Neuron (in vitro differentiated cells): ENCODE measurements around the gene OPRM1.

ENCODE experiments used
- H2AFZ ChIP-seq: one replicate; pipeline ENCODE4 v1.6.1; 2013; ENCODE audit warnings: low read depth, mild to moderate bottlenecking, inconsistent platforms, low read length, moderate library complexity
- H3K27me3 ChIP-seq: one replicate; pipeline ENCODE4 v1.6.1; 2013; ENCODE audit warnings: low read length; ENCODE audit not compliant: insufficient read depth
- H3K36me3 ChIP-seq: one replicate; pipeline ENCODE4 v1.6.1; 2013; ENCODE audit warnings: low read length; ENCODE audit not compliant: insufficient read depth
- H3K4me1 ChIP-seq: one replicate; pipeline ENCODE4 v1.6.1; 2013; ENCODE audit warnings: low read length; ENCODE audit not compliant: insufficient read depth
- H3K4me3 ChIP-seq: 2 replicates; pipeline ENCODE4 v1.5.1; 2013; ENCODE audit warnings: mild to moderate bottlenecking, low read length, moderate library complexity
- H3K9me3 ChIP-seq: one replicate; pipeline ENCODE4 v1.6.1; 2013; ENCODE audit warnings: low read length

OPRM1 gene

DNA sequence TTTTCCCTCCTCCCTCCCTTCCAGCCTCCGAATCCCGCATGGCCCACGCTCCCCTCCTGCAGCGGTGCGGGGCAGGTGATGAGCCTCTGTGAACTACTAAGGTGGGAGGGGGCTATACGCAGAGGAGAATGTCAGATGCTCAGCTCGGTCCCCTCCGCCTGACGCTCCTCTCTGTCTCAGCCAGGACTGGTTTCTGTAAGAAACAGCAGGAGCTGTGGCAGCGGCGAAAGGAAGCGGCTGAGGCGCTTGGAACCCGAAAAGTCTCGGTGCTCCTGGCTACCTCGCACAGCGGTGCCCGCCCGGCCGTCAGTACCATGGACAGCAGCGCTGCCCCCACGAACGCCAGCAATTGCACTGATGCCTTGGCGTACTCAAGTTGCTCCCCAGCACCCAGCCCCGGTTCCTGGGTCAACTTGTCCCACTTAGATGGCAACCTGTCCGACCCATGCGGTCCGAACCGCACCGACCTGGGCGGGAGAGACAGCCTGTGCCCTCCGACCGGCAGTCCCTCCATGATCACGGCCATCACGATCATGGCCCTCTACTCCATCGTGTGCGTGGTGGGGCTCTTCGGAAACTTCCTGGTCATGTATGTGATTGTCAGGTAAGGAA lies at the start of gene OPRM1:
TSS of gene OPRM1 (plus strand) at position 10 of the 612 bp plus-strand sequence. CDS start at position 315, 305 bp downstream.
- no peak within 1 kb of the TSS for H2AFZ ChIP-seq
- H3K36me3 ChIP-seq: no peaks in the 10 kb centered on the region
- no peaks in the 10 kb centered on the region for H3K4me1 ChIP-seq
- peaks cover 9% of the 10 kb centered on the region for H3K27me3 ChIP-seq
- no peaks in the 10 kb centered on the region for H3K9me3 ChIP-seq
- H3K4me3 ChIP-seq: no peak within 1 kb of the TSS

DNA sequence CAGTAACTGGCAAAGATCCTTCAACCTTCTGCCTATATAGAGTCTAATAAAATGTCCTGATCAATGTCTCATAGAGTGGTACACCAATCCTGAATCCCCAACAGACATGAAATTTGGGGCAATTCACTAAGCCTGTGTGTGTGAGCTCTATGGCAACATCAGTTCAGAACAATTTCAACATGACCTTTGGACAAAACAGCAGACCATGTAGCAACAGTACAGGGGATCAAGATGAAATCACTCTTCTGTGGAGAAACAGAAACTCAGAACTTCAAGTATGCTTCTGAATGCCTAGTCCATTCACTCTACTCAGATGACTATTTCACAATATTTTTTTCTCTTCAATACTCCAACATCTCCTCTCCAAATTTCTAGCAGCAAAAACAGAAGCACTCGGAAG lies 49.1 kb upstream of the OPRM1 start:
- no peaks in the 10 kb centered on the region for H3K36me3 ChIP-seq
- no peak overlapping the region for H2AFZ ChIP-seq
- H3K9me3 ChIP-seq: no peaks in the 10 kb centered on the region
- H3K27me3 ChIP-seq: no peaks in the 10 kb centered on the region
- H3K4me3 ChIP-seq: no peak overlapping the region
- H3K4me1 ChIP-seq: no peaks in the 10 kb centered on the region

DNA sequence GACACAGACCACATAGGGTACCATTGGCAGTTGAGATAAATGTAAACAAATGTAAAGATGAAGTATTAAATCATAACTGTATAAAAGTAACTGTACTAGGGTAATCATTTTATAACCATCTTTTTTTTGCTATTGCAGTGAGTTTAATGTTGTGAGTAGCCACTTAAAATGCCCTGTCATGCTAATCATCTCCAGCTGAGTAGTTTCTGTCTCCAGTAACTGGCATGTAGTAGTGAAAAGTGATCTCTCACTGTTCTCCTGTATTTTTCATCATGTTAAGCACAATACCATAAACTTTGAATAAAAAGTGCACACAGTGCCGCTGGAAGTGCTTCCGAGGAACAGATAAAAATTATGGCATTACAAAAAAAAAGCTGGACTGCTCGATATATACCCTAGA lies 45.0 kb upstream of the OPRM1 start:
- no peak overlapping the region for H2AFZ ChIP-seq
- H3K4me3 ChIP-seq: no peak overlapping the region
- no peaks in the 10 kb centered on the region for H3K4me1 ChIP-seq
- H3K9me3 ChIP-seq: no peaks in the 10 kb centered on the region
- no peaks in the 10 kb centered on the region for H3K27me3 ChIP-seq
- no peaks in the 10 kb centered on the region for H3K36me3 ChIP-seq

- H3K9me3 ChIP-seq: no peaks in the 10 kb centered on the region
Observed at GRCh38 chr6:153994811-153995210, 44.2 kb upstream of the OPRM1 start.

DNA sequence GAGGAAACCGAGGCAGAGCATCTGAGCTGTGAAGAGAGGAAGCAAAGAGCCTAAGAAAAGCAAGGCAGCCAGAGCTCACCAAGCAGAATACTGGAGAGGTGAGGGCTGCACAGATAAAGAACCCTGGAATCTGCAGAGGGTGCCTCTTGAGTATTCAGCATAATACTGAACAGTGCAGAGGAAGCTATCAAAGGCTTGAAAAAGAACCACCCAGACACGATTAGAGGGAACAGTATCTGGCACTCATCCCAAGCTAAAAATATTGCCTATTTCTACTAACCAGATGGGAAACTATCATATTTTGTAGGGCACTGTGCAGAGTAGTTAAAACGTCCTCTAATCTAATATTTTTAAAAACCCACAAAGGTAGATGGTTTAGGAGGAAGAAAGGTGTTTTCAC lies 41.8 kb upstream of the OPRM1 start:
- Histone ChIP-seq H3K4me3 (no peak overlapping the region), H2AFZ (no peak overlapping the region), H3K4me1 (no peaks in the 10 kb centered on the region), H3K9me3 (no peaks in the 10 kb centered on the region), H3K27me3 (no peaks in the 10 kb centered on the region), H3K36me3 (no peaks in the 10 kb centered on the region)

More at GRCh38 chr6:153994811-153995210, 44.2 kb upstream of the OPRM1 start:
- H2AFZ ChIP-seq: no peak overlapping the region
- H3K4me1 ChIP-seq: no peaks in the 10 kb centered on the region
- H3K27me3 ChIP-seq: no peaks in the 10 kb centered on the region
- no peaks in the 10 kb centered on the region for H3K36me3 ChIP-seq
- H3K4me3 ChIP-seq: no peak overlapping the region

- no peaks in the 10 kb centered on the region for H3K4me1 ChIP-seq
- H3K4me3 ChIP-seq: no peak overlapping the region
- no peaks in the 10 kb centered on the region for H3K9me3 ChIP-seq
- no peaks in the 10 kb centered on the region for H3K27me3 ChIP-seq
- H2AFZ ChIP-seq: no peak overlapping the region
- no peaks in the 10 kb centered on the region for H3K36me3 ChIP-seq
Observed at GRCh38 chr6:154001494-154002285, 37.4 kb upstream of the OPRM1 start.

GRCh38 chr6:154002894-154003293 lies 36.1 kb upstream of the OPRM1 start:
- H3K9me3 ChIP-seq: no peaks in the 10 kb centered on the region
- no peaks in the 10 kb centered on the region for H3K36me3 ChIP-seq
- no peak overlapping the region for H3K4me3 ChIP-seq
- H3K27me3 ChIP-seq: no peaks in the 10 kb centered on the region
- H2AFZ ChIP-seq: no peak overlapping the region
- no peaks in the 10 kb centered on the region for H3K4me1 ChIP-seq

DNA sequence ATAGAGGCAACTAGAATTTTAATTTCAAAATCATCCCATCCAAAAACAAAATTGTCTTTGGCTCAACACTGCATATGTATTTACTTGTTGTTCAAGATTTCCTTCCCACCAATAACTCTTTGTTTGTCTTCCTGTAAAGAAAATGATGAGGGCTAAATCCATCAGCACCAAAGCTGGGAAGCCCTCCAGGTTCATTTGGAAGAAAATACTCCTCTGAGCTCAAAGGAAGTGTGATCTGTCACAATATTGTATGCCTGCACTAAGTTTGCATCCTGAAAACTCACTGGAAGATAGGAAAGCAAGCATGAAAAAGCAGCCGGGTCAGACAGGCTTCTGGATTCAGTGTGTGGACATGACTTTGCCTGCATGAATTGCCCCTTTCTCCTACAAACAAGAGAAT lies 28.7 kb upstream of the OPRM1 start:
- Histone ChIP-seq H3K4me3 (no peak overlapping the region), H2AFZ (no peak overlapping the region), H3K9me3 (no peaks in the 10 kb centered on the region), H3K36me3 (no peaks in the 10 kb centered on the region), H3K4me1 (no peaks in the 10 kb centered on the region), H3K27me3 (no peaks in the 10 kb centered on the region)

- H2AFZ ChIP-seq: no peak overlapping the region
- H3K36me3 ChIP-seq: no peaks in the 10 kb centered on the region
- H3K9me3 ChIP-seq: no peaks in the 10 kb centered on the region
- no peaks in the 10 kb centered on the region for H3K4me1 ChIP-seq
- no peaks in the 10 kb centered on the region for H3K27me3 ChIP-seq
- H3K4me3 ChIP-seq: no peak overlapping the region
Observed at GRCh38 chr6:154012852-154013251, 26.2 kb upstream of the OPRM1 start.

DNA sequence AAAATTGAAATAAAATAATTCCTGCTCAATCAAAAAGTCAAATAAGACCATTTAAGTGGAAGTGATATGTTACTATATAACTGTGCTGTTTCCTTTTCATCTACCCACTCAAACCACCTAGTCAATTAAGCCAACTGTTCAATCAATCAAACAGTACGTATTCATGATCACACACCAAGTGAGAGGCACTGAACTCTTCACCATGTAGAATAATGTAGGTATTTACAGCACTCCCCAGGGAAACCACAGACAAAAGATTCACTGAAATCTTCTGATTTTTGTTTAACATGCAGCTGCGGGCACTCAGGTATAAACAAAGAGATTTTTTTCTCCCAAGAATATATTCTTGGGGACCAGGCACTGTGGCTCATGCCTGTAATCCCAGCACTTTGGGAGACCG lies 21.3 kb upstream of the OPRM1 start:
- no peak overlapping the region for H3K4me3 ChIP-seq
- no peaks in the 10 kb centered on the region for H3K27me3 ChIP-seq
- H3K36me3 ChIP-seq: no peaks in the 10 kb centered on the region

DNA sequence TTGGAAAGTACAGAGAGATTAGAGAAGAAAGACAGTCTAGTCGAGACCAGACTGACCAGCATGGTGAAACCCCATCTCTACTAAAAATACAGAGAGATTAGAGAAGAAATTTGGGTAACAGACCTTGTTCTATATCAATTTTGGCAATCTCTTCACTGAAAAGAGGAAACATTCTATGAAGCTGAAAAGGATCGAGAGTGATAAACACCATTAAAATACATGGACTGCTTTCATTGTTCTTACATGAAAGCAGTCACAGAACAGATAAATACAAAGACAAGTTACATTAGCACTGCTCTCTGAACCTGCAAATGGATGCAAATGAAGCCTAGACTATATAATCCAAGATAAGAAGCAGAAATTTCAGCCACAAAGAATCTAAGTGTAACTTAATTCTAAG lies 8.4 kb upstream of the OPRM1 start:
- Histone ChIP-seq H2AFZ (no peak overlapping the region), H3K4me3 (no peak overlapping the region), H3K9me3 (no peaks in the 10 kb centered on the region), H3K36me3 (no peaks in the 10 kb centered on the region), H3K27me3 (no peaks in the 10 kb centered on the region), H3K4me1 (no peaks in the 10 kb centered on the region)

More for the DNA sequence above, 21.3 kb upstream of the OPRM1 start:
- no peaks in the 10 kb centered on the region for H3K4me1 ChIP-seq
- no peaks in the 10 kb centered on the region for H3K9me3 ChIP-seq
- H2AFZ ChIP-seq: no peak overlapping the region

DNA sequence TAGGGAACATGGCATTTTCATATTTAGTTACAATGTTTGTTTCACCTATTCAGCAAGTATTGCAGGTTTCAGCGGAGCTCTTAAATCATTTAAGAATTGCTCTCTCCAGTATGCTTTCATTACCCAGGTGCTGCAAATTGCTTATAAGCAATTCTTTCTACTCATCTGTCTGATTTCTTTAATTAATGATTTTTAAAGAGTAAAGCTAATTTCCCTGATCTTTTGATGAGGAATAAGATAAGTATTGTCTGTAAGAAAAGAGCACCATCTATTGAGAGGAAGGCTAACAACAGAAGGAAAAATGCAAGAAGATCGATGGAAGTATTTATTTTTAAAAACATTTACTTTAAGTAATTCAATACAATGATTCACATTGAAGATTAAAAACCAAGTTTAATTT lies 2.0 kb downstream of the OPRM1 start:
- no peak overlapping the region for H2AFZ ChIP-seq
- H3K4me3 ChIP-seq: no peak overlapping the region
- no peaks in the 10 kb centered on the region for H3K36me3 ChIP-seq
- peaks cover 9% of the 10 kb centered on the region for H3K27me3 ChIP-seq
- no peaks in the 10 kb centered on the region for H3K4me1 ChIP-seq
- no peaks in the 10 kb centered on the region for H3K9me3 ChIP-seq

GRCh38 chr6:154053141-154053540 lies 14.1 kb downstream of the OPRM1 start:
- no peaks in the 10 kb centered on the region for H3K9me3 ChIP-seq

More at GRCh38 chr6:154053141-154053540, 14.1 kb downstream of the OPRM1 start:
- H3K4me1 ChIP-seq: no peaks in the 10 kb centered on the region
- no peak overlapping the region for H3K4me3 ChIP-seq
- H3K27me3 ChIP-seq: no peaks in the 10 kb centered on the region
- H3K36me3 ChIP-seq: no peaks in the 10 kb centered on the region
- H2AFZ ChIP-seq: no peak overlapping the region
